Measurements from ENCODE around the gene GRIK4.
"Not testable (repeated sequence)": the region's sequence is repeated elsewhere in the genome, so short reads cannot be mapped to it uniquely, and the experiment has no call there.

Gene GRIK4

GRCh38 chr11:120746836-120747609 lies 235.5 kb downstream of the GRIK4 start:
- no peak for DNase-seq (ENCODE audit: low read depth)

- no peak for DNase-seq (ENCODE audit: low read depth)
Measured at GRCh38 chr11:120747850-120748814, 236.6 kb downstream of the GRIK4 start.

GRCh38 chr11:120749395-120749794 lies 237.8 kb downstream of the GRIK4 start:
- no peak for DNase-seq (ENCODE audit: low read depth)

- no peak for DNase-seq (ENCODE audit: low read depth)
Measured at GRCh38 chr11:120750647-120751549, 239.3 kb downstream of the GRIK4 start.

GRCh38 chr11:120751550-120751949 lies 240.0 kb downstream of the GRIK4 start:
- no peak for DNase-seq (ENCODE audit: low read depth)

GRCh38 chr11:120752668-120753067 lies 241.1 kb downstream of the GRIK4 start:
- DNase-seq (ENCODE audit: low read depth): no peak

GRCh38 chr11:120756931-120757330 lies 245.4 kb downstream of the GRIK4 start:
- no peak for DNase-seq (ENCODE audit: low read depth)

- DNase-seq (ENCODE audit: low read depth): no peak
Measured at GRCh38 chr11:120759046-120759445, 247.5 kb downstream of the GRIK4 start.

GRCh38 chr11:120765710-120766109 lies 254.2 kb downstream of the GRIK4 start:
- not testable (repeated sequence) for DNase-seq (ENCODE audit: low read depth)

- DNase-seq (ENCODE audit: low read depth): no peak
Measured at GRCh38 chr11:120766318-120766717, 254.8 kb downstream of the GRIK4 start.

- DNase-seq (ENCODE audit: low read depth): no peak
Measured at GRCh38 chr11:120768949-120769348, 257.4 kb downstream of the GRIK4 start.

GRCh38 chr11:120769906-120770305 lies 258.4 kb downstream of the GRIK4 start:
- no peak for DNase-seq (ENCODE audit: low read depth)

- no peak for DNase-seq (ENCODE audit: low read depth)
Measured at GRCh38 chr11:120771551-120772060, 260.1 kb downstream of the GRIK4 start.

- no peak for DNase-seq (ENCODE audit: low read depth)
Measured at GRCh38 chr11:120773501-120774031, 262.0 kb downstream of the GRIK4 start.

GRCh38 chr11:120774591-120775386 lies 263.2 kb downstream of the GRIK4 start:
- no peak for DNase-seq (ENCODE audit: low read depth)

GRCh38 chr11:120775986-120776951 lies 264.7 kb downstream of the GRIK4 start:
- DNase-seq (ENCODE audit: low read depth): no peak

- no peak for DNase-seq (ENCODE audit: low read depth)
Measured at GRCh38 chr11:120778685-120779490, 267.3 kb downstream of the GRIK4 start.

- DNase-seq (ENCODE audit: low read depth): no peak
Measured at GRCh38 chr11:120780239-120780638, 268.7 kb downstream of the GRIK4 start.

Measured in stimulated activated CD8-positive, alpha-beta memory T cell treated with anti-CD3 and anti-CD28 coated beads, Interleukin-12 subunit alpha, Interleukin-12 subunit beta, amount 100 ng/mL, for 4 hours (primary cell).